ENCODE measurements around the gene TMEM125.

Gene TMEM125

GRCh38 chr1:43275826-43276620, 6.2 kb downstream of the TMEM125 start:
- DNase-seq, result peak; percentile 31

- DNase-seq, result peak; percentile 36
Measured at GRCh38 chr1:43276673-43277072, 6.9 kb downstream of the TMEM125 start.

DNA sequence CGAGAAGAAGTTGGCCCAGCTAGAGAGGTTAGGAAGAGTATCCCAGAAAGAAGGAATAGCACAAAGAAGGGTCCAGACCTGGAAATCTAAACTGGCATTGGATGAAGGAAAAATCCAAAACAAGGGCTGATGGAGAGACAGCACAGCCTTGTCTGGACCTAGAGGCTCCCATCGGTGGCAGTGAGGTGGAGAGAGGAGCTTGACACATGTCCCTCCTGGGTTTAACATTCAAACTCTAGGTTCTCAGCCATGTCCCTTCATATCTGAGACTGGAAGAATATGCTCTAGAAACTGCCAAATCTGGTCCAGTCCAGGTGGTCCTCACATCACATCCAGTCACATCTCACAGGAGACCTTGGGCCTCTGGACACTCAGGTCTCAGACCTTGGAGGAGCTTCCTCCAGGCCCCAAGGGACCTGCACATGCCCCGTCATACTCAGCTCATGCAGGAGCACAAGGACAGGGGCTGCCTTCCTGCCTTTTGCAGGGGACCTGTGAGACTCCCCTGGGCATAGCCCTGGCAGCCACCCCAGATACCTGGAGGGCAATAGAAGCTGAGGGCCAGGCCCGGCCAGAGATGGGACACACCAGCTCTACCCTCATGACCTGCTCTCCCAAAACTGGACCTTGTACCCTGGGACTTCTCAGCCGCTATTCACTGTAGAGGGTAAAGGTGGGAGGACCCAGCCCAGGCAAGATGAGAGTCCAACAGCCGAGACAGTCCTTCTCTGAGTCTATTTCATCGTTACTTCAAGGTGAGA, 7.5 kb downstream of the TMEM125 start:
- DNase-seq, result no peak

DNA sequence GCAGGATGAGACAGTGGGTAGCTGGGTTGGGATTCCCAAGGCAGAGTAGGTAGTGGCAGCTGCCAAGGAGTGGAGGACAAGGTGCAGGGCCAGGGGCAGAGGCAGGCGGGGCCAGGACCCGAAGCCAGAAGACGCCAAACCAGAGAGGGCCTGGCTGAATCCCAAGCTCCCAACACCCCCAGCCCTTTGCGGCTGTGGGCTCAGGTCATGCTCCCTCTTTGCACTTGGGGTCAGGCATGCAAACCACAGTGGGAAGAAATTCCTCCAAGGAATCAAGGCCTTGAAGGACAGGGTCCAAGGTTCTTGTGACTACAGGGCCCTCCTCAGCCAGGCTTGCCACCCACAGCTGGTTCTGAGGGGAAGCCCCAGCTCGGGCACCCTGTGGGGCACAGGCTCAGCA, 9.4 kb downstream of the TMEM125 start:
- no peak for DNase-seq

DNA sequence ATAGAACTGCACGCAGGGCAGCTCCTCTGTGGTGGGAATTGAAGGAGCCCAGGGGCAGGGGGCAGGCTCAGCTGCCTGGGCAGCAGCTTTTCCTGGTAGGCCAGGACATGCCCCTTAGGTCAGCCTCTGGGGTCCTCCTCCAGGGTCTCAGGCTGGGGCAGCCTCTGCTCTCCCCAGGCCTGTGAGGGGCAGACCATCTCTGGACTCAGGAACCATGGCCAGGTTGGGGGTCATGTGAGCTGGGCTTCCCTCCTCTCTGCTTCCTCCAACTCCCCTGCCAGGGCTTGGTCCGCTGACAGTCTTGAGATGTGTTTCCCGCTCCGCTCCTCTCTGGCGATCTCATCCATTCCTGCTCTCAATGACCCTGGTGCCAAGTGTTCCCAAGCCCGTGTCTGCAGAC, 9.9 kb downstream of the TMEM125 start:
- no peak for DNase-seq

DNA sequence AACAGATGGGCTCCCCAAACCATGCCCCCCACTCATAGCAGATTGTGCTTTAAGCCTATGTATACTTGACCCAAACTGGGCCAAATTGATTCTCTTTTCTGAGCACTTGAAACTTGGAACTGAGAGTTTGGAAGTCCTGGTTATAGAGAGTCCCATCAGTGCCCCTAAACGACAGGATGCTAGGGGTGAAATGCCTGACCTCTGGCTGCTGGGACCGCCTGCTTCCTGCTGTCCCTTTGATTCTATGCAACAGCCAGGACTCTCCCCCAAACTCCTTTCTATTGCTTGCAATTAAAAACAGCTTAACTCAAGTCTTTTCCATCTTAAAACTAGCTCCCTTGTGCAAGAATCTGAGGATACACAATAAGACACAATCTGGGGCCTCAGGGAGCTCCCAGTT, 10.9 kb downstream of the TMEM125 start:
- no peak for DNase-seq

- no peak for DNase-seq
Measured at GRCh38 chr1:43282220-43283195, 12.7 kb downstream of the TMEM125 start.

DNA sequence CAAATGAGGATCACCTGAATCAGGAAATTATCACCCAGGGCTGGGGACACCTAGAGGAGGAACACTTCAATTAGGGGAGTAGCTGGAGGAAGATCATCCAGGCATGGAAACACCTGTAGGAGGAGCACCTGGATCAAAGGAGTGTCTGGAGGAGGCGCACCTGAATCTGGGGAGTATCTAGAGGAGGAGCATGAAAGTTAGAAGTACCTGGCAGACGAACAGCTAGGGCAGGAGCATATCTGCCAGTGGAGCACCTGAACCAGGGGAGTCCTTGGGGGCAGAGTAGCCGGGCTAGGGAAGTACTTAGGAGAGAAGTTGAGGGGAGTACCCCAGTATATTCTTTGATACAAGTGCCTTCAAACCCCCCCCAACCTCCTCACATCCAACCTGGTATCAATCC, 14.3 kb downstream of the TMEM125 start:
- DNase-seq, result no peak

GRCh38 chr1:43284546-43285110, 14.8 kb downstream of the TMEM125 start:
- no peak for DNase-seq

- DNase-seq, result no peak
Measured at GRCh38 chr1:43285269-43285990, 15.6 kb downstream of the TMEM125 start, which contains the start of gene C1orf210. Gene C1orf210 (minus strand): TSS chr1:43285581. CDS start chr1:43283270, 2,311 bp downstream.

DNA sequence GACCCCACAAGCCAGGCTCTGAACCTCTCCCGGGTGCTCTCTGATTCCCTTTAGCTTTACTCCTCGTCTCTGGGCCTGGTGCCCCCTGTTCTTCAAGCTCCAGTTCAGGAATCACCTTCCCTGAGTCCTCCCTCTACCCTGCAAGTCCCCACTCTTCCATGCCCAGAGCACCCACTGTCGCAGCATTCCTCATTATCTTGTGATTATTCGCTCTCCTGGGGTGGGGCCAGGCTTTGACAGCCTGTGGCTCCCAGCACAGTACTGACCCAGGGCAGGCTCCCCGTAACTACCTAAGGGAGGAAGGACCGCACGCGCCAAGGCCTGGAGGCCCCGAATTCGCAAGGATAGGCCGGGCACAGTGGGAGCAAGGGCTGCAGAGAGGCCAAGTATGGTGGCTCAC, 16.3 kb downstream of the TMEM125 start:
- no peak for DNase-seq

- no peak for DNase-seq
Measured at GRCh38 chr1:43286533-43286932, 16.8 kb downstream of the TMEM125 start.

- DNase-seq, result no peak
Measured at GRCh38 chr1:43288058-43288784, 18.4 kb downstream of the TMEM125 start.

DNA sequence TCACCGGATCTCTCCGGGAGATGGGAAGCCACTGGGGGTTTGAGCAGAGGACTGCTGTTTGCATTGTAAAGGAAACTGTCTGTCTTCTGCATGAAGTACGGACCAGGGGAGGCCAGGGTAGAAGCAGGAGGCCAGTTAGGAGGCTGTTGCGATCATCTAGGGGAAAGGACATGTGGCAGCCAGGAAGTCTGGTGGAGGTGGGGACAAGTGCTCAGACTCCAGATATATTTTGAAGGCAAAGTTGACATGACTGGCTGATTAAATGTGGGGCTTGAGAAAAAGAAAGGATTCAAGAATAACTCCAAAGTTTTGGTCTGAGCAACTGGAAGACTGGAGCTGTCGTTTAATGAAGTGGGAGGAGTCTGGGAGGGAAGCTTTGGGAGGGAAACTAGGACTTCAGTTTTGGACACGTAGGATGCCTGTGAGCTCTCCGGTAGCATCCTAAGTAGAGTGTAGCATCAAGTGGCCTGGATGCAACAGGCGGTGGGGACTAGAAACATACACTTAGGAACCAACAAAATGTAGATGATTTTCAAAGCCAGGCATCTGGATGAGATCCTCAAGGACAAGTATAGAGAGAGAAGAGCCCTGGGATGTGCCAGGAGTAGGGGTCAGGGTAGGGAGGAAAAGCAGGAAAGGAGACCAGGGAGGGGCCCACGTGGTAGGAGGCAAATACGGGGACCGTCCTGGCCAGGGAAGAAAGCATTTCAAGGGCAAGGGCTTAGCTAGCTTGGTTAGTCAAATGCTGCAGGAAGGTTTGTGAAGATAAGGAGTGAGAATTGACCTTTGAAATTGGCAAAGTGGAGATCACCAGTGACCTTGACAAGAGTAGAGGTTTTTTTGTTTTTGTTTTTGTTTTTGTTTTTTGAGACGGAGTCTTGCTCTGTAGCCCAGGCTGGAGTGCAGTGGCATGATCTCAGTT, 19.3 kb downstream of the TMEM125 start:
- no peak for DNase-seq

GRCh38 chr1:43292216-43292615, 22.4 kb downstream of the TMEM125 start:
- no peak for DNase-seq

DNA sequence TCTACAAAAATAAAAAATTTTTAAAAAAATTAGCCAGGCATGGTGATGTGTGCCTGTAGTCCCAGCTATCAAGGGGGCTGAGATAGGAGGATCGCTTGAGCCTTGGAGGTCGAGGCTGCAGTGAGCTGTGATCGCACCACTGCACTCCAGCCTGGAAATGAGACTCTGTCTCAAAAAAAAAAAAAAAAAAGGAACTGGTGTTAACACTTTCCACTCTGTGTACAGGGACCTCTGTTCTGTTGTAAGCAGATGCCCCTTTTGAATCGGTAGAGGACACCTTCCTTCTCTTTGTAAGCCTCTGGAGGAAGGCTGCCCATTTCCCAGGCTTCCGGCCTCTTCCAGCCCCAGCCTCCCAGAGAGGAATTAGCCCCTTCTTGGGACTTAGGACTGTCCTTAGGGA, 22.9 kb downstream of the TMEM125 start:
- DNase-seq, result no peak

DNA sequence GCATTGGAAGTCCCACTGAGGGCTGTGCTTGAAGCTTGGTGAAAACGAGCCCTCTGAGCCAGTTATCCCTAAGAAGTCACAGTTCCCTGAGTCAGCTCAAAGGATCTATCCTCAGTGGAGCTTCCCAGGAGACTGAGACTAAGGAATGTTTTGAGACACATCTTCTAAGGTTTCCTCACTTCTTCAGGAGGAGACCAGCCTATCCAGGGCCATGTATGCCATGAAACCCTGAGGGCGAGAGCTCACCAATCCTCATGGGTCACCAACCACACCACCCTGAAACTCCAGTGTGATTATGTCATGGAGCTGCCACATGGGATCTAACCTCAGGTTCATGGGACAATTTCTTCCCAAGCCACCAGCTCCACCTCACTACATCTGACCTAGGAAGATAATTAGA, 23.4 kb downstream of the TMEM125 start:
- DNase-seq, result no peak

DNA sequence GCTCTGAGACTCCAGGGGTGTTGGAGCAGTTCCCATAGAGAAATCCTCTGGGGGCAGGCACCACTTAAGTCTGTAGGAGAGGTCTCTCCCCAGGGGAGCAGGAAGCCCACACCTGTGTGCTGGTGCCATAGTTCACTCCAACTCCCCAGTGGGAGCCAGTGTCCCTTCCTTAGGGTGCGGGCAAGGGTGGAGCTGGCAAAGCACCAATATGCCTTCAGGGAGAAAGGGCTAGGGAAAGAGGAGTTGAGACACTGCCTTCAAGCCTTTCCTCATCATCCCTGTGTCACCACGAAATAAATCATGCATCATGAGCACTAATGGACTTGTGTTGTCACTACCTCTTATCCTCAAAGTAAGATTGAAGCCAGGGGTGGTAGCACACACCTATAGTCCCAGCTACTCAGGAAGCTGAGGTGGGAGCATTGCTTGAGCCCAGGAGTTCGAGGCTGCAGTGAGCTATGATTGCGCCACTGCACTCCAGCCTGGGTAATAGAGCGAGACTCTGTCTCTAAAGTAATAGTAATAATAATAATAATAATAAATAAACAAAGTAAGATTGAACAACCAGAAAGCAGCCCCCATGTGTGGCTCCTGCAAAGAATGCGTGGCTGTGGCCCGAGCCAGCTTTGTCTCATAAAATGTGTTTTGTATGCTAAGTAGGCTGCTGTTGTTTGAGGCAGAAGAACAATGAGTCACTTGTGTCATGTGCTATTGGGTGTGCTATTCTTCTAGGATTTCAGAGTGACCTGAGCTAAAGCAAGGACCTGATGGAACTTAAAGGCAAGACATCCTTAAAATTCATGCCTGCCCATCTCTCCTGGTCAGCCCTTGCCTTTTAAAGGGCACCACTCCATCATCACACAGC, 24.3 kb downstream of the TMEM125 start:
- DNase-seq, result no peak

GRCh38 chr1:43294761-43295160, 25.0 kb downstream of the TMEM125 start:
- no peak for DNase-seq

All from activated effector memory CD4-positive, alpha-beta T cell treated with anti-CD3 and anti-CD28 coated beads, Interleukin-2, amount 50 U/mL, for 16 hours (primary cell).